Measurements from ENCODE around the gene LDHAL6B. TPM values are rescaled to one million over a fixed set of nuclear protein-coding genes. Genes with fewer than 3 reads are reported as not detected.

LDHAL6B gene
- not detected in 2 replicates for total RNA-seq

DNA sequence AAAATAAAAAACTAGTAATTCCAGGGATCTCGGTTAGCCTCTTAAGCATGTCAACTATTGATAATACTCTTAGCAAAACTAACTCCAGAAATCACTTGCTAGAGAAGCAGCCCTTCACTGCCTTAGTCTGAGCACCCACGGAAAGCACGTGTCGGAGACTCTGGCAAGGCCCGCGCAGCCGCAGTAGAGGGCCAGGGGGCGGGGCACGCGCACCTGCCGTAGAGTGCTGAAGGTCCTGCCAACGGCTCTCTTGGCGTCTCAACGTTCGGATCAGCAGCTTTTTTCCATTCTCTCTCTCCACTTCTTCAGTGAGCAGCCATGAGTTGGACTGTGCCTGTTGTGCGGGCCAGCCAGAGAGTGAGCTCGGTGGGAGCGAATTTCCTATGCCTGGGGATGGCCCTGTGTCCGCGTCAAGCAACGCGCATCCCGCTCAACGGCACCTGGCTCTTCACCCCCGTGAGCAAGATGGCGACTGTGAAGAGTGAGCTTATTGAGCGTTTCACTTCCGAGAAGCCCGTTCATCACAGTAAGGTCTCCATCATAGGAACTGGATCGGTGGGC lies at the start of gene LDHAL6B:
LDHAL6B (plus strand) TSS at position 221 of the 561 bp plus-strand sequence; CDS start at position 319, 98 bp downstream.

Other genes starting within 250 kb of the LDHAL6B start
- gene RNF111, start 219.2 kb upstream of the LDHAL6B start, total RNA-seq, result 8.6 and 12.4 TPM in 2 replicates
- gene CCNB2, start 101.7 kb upstream of the LDHAL6B start, total RNA-seq, result 96.0 and 108 TPM in 2 replicates
- gene MYO1E, start 166.0 kb downstream of the LDHAL6B start, total RNA-seq, result 62.3 and 70.7 TPM in 2 replicates
- gene FAM81A, start 231.3 kb downstream of the LDHAL6B start, total RNA-seq, result 0.29 and 1.2 TPM in 2 replicates

All from myometrial cell (primary cell).